Measurements from ENCODE around the gene CALHM3.

GRCh38 chr10:103457896-103458583 lies 21.0 kb downstream of the CALHM3 start:
- no peak for TF ChIP-seq POLR2A (IDR thresholded peaks at IDR 0.05; ENCODE audit: low read depth, low read length)
- no peak for TF ChIP-seq POLR2AphosphoS5 (IDR thresholded peaks at IDR 0.05; ENCODE audit: low read depth, low read length)

Measured in GM12892 (cell line).